IMR-90 (cell line): ENCODE measurements around the gene MED12L. TPM values are rescaled to one million over a fixed set of nuclear protein-coding genes. Genes with fewer than 3 reads are reported as not detected.

Source experiments
- ATAC-seq: fragments of 200-7000 bp; cut with Tn5 transposase; 2 replicates; pipeline ENCODE4 v1.9.1; 2020; ENCODE audit warnings: low read depth, mild to moderate bottlenecking, moderate library complexity
- BruUV-seq: library from RNA; stranded (reverse); fragments of 400-500 nt; replicated peaks from 2 replicates; lab custom pipeline; 2021; lab: Mats Ljungman, UMichigan
- CTCF ChIA-PET: fragments of 300-600 bp; formaldehyde crosslinking; extraction: SDS; loops from one replicate; lab custom pipeline; 2021; ENCODE audit warnings: antibody characterized with exemption; lab: Yijun Ruan, JAX
- POLR2A ChIA-PET: fragments of 300-600 bp; sonication (Branson Sonifier 250); formaldehyde crosslinking; loops from one replicate; lab custom pipeline; 2022; ENCODE audit warnings: antibody characterized with exemption; ENCODE audit not compliant: unreplicated experiment; lab: Charles Lee
- DNase-seq: peaks from one replicate; pipeline ENCODE4 v3.0.0; 2013
- H2AFZ ChIP-seq: replicated peaks from 2 replicates; pipeline ENCODE3; 2013; ENCODE audit warnings: low read length, mild to moderate bottlenecking; ENCODE audit not compliant: poor library complexity
- H2AK5ac ChIP-seq: 2 replicates; pipeline ENCODE4 v1.6.1; 2013; ENCODE audit warnings: low read depth, low read length, inconsistent platforms
- H2AK9ac ChIP-seq: replicated peaks from 2 replicates; pipeline ENCODE3; 2013; ENCODE audit warnings: mild to moderate bottlenecking, low read depth, low read length, moderate library complexity; ENCODE audit not compliant: poor library complexity
- H2BK120ac ChIP-seq: 2 replicates; pipeline ENCODE4 v1.6.1; 2013; ENCODE audit warnings: low read depth, low read length, inconsistent platforms
- H2BK15ac ChIP-seq: 3 replicates; pipeline ENCODE4 v1.6.1; 2013; ENCODE audit warnings: low read depth, low read length, inconsistent platforms
- H2BK20ac ChIP-seq: 2 replicates; pipeline ENCODE4 v1.6.1; 2013; ENCODE audit warnings: low read depth, mild to moderate bottlenecking, inconsistent platforms, low read length, moderate library complexity
- H2BK5ac ChIP-seq: 2 replicates; pipeline ENCODE4 v1.6.1; 2013; ENCODE audit warnings: mild to moderate bottlenecking, low read depth, low read length, inconsistent platforms; ENCODE audit not compliant: poor library complexity, severe bottlenecking
- H3K14ac ChIP-seq: replicated peaks from 2 replicates; pipeline ENCODE4 v1.6.1; 2013; ENCODE audit warnings: low read depth, low read length, inconsistent platforms
- H3K18ac ChIP-seq: 2 replicates; pipeline ENCODE4 v1.6.1; 2013; ENCODE audit warnings: low read depth, low read length, control low read depth
- H3K23ac ChIP-seq: 2 replicates; pipeline ENCODE4 v1.6.1; 2013; ENCODE audit warnings: low read depth, low read length, inconsistent platforms
- H3K27ac ChIP-seq: 2 replicates; pipeline ENCODE4 v1.5.1; 2013; ENCODE audit warnings: mild to moderate bottlenecking, control low read depth, low read length; ENCODE audit not compliant: insufficient read depth
- H3K27me3 ChIP-seq: 2 replicates; pipeline ENCODE4 v1.6.1; 2013; ENCODE audit warnings: low read length; ENCODE audit not compliant: control insufficient read depth, insufficient read depth
- H3K36me3 ChIP-seq: 2 replicates; pipeline ENCODE4 v1.6.1; 2013; ENCODE audit warnings: low read length, mixed read lengths; ENCODE audit not compliant: control insufficient read depth, insufficient read depth
- H3K4ac ChIP-seq: 2 replicates; pipeline ENCODE4 v1.6.1; 2013; ENCODE audit warnings: low read depth, low read length, inconsistent platforms
- H3K4me1 ChIP-seq: 2 replicates; pipeline ENCODE4 v1.6.1; 2013; ENCODE audit warnings: low read length, mixed read lengths; ENCODE audit not compliant: control insufficient read depth, insufficient read depth
- H3K4me2 ChIP-seq: 2 replicates; pipeline ENCODE4 v1.6.1; 2013; ENCODE audit warnings: low read depth, mild to moderate bottlenecking, control low read depth, low read length, moderate library complexity
- H3K4me3 ChIP-seq: 2 replicates; pipeline ENCODE4 v1.5.1; 2013; ENCODE audit warnings: low read depth, mild to moderate bottlenecking, control low read depth, low read length, moderate library complexity; ENCODE audit not compliant: insufficient read depth
- H3K56ac ChIP-seq: 2 replicates; pipeline ENCODE4 v1.6.1; 2013; ENCODE audit warnings: low read length, inconsistent platforms; ENCODE audit not compliant: insufficient read depth; ENCODE audit errors: extremely low read depth
- H3K79me1 ChIP-seq, 2 experiments: 2 replicates each; pipeline ENCODE4 v1.6.1; 2013; ENCODE audit warnings: low read length in 2 of 2, inconsistent platforms in 1 of 2, low read depth in 1 of 2
- H3K9ac ChIP-seq: 2 replicates; pipeline ENCODE4 v1.6.1; 2013; ENCODE audit warnings: low read depth, low read length, control low read depth
- H3K9me1 ChIP-seq: 2 replicates; pipeline ENCODE4 v1.6.1; 2013; ENCODE audit warnings: low read length, inconsistent platforms; ENCODE audit not compliant: insufficient read depth
- H3K9me3 ChIP-seq: 2 replicates; pipeline ENCODE4 v1.6.1; 2013; ENCODE audit warnings: low read length; ENCODE audit not compliant: control insufficient read depth, insufficient read depth
- H4K20me1 ChIP-seq: 2 replicates; pipeline ENCODE4 v1.6.1; 2013; ENCODE audit warnings: low read length, inconsistent platforms; ENCODE audit not compliant: insufficient read depth
- H4K5ac ChIP-seq: 2 replicates; pipeline ENCODE4 v1.6.1; 2013; ENCODE audit warnings: mild to moderate bottlenecking, low read depth, low read length, control low read depth
- H4K8ac ChIP-seq, 2 experiments: 2 replicates each; pipeline ENCODE4 v1.6.1; 2013; ENCODE audit warnings: low read depth in 2 of 2, low read length in 2 of 2, control low read depth in 1 of 2, inconsistent platforms in 1 of 2
- H4K91ac ChIP-seq: 2 replicates; pipeline ENCODE4 v1.6.1; 2013; ENCODE audit warnings: low read depth, low read length, inconsistent platforms; ENCODE audit not compliant: insufficient read depth
- BHLHE40 ChIP-seq: fragments of 150-350 bp; IDR thresholded peaks from 2 replicates; pipeline ENCODE4 v1.6.1; 2016; ENCODE audit warnings: mild to moderate bottlenecking, low read depth, low read length
- CEBPB ChIP-seq: IDR thresholded peaks from 2 replicates; pipeline ENCODE4 v1.6.1; 2012; ENCODE audit warnings: low read depth, low read length, improper control_type of control experiment
- CHD1 ChIP-seq: IDR thresholded peaks from 2 replicates; pipeline ENCODE4 v1.6.1; 2012; ENCODE audit warnings: low read depth, low read length, improper control_type of control experiment
- MAFK ChIP-seq: IDR thresholded peaks from 2 replicates; pipeline ENCODE4 v1.6.1; 2012; ENCODE audit warnings: low read depth, low read length, improper control_type of control experiment
- MAZ ChIP-seq: IDR thresholded peaks from 2 replicates; pipeline ENCODE4 v1.6.1; 2012; ENCODE audit warnings: low read depth, mild to moderate bottlenecking, low read length, improper control_type of control experiment, moderate library complexity, borderline replicate concordance
- NFE2L2 ChIP-seq: fragments of 150-350 bp; IDR thresholded peaks from 2 replicates; pipeline ENCODE4 v1.6.1; 2016; ENCODE audit warnings: low read depth, mild to moderate bottlenecking, low read length
- POLR2A ChIP-seq: IDR thresholded peaks from 2 replicates; pipeline ENCODE4 v1.6.1; 2012; ENCODE audit warnings: mild to moderate bottlenecking, low read depth, low read length
- RAD21 ChIP-seq: IDR thresholded peaks from 2 replicates; pipeline ENCODE4 v1.6.1; 2012; ENCODE audit warnings: low read length, improper control_type of control experiment
- RCOR1 ChIP-seq: IDR thresholded peaks from 2 replicates; pipeline ENCODE4 v1.6.1; 2012; ENCODE audit warnings: mild to moderate bottlenecking, low read length, improper control_type of control experiment; ENCODE audit not compliant: insufficient replicate concordance
- RFX5 ChIP-seq: IDR thresholded peaks from 2 replicates; pipeline ENCODE4 v1.8.0; 2012; ENCODE audit warnings: low read depth, mild to moderate bottlenecking, low read length, moderate library complexity
- SMC3 ChIP-seq: fragments of 150-350 bp; IDR thresholded peaks from 2 replicates; pipeline ENCODE4 v1.6.1; 2016; ENCODE audit warnings: low read depth, mild to moderate bottlenecking, antibody characterized with exemption, low read length, moderate library complexity
- WGBS, 2 experiments: methylation state at CpG; one replicate each; pipeline versions ENCODE4 v1.1.5 to v1.1.7; 2013; ENCODE audit warnings: missing lambda C conversion rate in 2 of 2; ENCODE audit not compliant: insufficient read length in 1 of 2; ENCODE audit errors: extremely low coverage in 2 of 2; 5-methylcytosine and 5-hydroxymethylcytosine counted together
- dilution Hi-C: fragments of 300-500 bp; cut with HindIII; formaldehyde crosslinking; loops from one replicate; pipeline ENCODE4 v1.14.3; 2018; ENCODE audit warnings: low sequenced_read_pairs; ENCODE audit not compliant: unreplicated experiment
- in situ Hi-C: fragments of 300-500 bp; cut with MboI; formaldehyde crosslinking; loops from 3 replicates; pipeline ENCODE4 v1.14.3; 2019; ENCODE audit warnings: low sequenced_read_pairs, inconsistent platforms, mixed read lengths
- intact Hi-C: fragments of 100-400 bp; cut with micrococcal nuclease; formaldehyde crosslinking; loops from 2 replicates; pipeline ENCODE4 v1.10.0; 2022
- polyA plus RNA-seq, 3 experiments: library from polyadenylated mRNA; depleted of rRNA; stranded (reverse); fragments of >200 nt; gene quantifications; 2 replicates each; pipeline ENCODE4 v1.2.3, GENCODE V29; 2012; ENCODE audit warnings: low replicate concordance in 1 of 3
- total RNA-seq: library from RNA; depleted of rRNA; stranded (reverse); fragments of >200 nt; gene quantifications from 2 replicates; pipeline ENCODE4 v1.2.3, GENCODE V29; 2012
- TF ChIP-seq, protein P1 (sequence below): fragments of 150-350 bp; IDR thresholded peaks from 2 replicates; pipeline ENCODE4 v1.6.1; 2016; ENCODE audit warnings: low read depth, mild to moderate bottlenecking, low read length, moderate library complexity, borderline replicate concordance
- TF ChIP-seq, protein P2 (sequence below): conservative IDR thresholded peaks from 2 replicates; pipeline ENCODE4 v1.5.1; 2012; ENCODE audit warnings: mild to moderate bottlenecking, low read depth, low read length, improper control_type of control experiment
- TF ChIP-seq, protein P3 (sequence below): fragments of 150-350 bp; IDR thresholded peaks from 2 replicates; pipeline ENCODE4 v1.6.1; 2017; ENCODE audit warnings: mild to moderate bottlenecking, antibody characterized with exemption, low read length, low read depth

MED12L gene
- total and polyA plus RNA-seq, 2 of the 4 experiments (the other 2 are of a cell fraction) = 0.05 to 0.18 TPM

DNA sequence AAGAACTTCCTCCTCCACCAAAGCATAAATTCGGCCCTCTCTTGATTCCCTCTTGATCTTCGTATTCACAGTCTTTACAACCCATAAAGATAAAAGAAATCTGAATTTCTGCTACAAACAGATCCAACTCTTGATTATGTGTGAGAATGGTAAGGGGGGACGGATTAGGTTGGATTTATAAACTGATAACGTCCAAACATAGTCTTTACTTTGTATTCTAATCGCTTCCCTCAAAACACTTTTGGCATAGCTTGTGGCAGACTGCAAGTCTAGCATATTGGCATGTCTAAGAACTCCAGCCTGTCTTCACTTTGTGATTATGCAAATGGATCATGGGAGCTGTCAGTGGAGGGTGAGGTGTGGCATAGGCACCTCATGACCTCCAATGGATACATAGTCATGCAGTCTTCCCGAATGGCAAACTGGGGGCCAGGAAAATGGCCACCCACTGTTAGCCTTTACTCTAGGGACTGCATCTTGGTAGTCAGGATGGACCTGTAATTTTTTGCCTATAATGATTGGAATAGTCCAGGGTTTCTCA, 141.9 kb downstream of the MED12L start:
- no TSS peak for BruUV-seq
- TF ChIP-seq, protein P1, sequence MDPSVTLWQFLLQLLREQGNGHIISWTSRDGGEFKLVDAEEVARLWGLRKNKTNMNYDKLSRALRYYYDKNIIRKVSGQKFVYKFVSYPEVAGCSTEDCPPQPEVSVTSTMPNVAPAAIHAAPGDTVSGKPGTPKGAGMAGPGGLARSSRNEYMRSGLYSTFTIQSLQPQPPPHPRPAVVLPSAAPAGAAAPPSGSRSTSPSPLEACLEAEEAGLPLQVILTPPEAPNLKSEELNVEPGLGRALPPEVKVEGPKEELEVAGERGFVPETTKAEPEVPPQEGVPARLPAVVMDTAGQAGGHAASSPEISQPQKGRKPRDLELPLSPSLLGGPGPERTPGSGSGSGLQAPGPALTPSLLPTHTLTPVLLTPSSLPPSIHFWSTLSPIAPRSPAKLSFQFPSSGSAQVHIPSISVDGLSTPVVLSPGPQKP = no peak
- TF ChIP-seq RAD21 = no peak
- TF ChIP-seq MAZ = no peak
- TF ChIP-seq RFX5 = no peak
- TF ChIP-seq, protein P2, sequence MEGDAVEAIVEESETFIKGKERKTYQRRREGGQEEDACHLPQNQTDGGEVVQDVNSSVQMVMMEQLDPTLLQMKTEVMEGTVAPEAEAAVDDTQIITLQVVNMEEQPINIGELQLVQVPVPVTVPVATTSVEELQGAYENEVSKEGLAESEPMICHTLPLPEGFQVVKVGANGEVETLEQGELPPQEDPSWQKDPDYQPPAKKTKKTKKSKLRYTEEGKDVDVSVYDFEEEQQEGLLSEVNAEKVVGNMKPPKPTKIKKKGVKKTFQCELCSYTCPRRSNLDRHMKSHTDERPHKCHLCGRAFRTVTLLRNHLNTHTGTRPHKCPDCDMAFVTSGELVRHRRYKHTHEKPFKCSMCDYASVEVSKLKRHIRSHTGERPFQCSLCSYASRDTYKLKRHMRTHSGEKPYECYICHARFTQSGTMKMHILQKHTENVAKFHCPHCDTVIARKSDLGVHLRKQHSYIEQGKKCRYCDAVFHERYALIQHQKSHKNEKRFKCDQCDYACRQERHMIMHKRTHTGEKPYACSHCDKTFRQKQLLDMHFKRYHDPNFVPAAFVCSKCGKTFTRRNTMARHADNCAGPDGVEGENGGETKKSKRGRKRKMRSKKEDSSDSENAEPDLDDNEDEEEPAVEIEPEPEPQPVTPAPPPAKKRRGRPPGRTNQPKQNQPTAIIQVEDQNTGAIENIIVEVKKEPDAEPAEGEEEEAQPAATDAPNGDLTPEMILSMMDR = no peak
- TF ChIP-seq RCOR1 = no peak
- TF ChIP-seq POLR2A = no peak
- no peak for TF ChIP-seq MAFK
- TF ChIP-seq NFE2L2 = no peak
- no peak for TF ChIP-seq SMC3
- TF ChIP-seq, protein P3, sequence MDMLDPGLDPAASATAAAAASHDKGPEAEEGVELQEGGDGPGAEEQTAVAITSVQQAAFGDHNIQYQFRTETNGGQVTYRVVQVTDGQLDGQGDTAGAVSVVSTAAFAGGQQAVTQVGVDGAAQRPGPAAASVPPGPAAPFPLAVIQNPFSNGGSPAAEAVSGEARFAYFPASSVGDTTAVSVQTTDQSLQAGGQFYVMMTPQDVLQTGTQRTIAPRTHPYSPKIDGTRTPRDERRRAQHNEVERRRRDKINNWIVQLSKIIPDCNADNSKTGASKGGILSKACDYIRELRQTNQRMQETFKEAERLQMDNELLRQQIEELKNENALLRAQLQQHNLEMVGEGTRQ = no peak
- no peak for TF ChIP-seq CHD1
- TF ChIP-seq BHLHE40 = no peak
- TF ChIP-seq CEBPB = no peak

More for the DNA sequence above, 141.9 kb downstream of the MED12L start:
- intact Hi-C loops = loop anchor here (1.0 to 5.0 kb wide), 5 partner anchors 56 to 690 kb away; no protein-coding TSS in a partner anchor
- H2AFZ ChIP-seq = peak overlapping the region; percentile 45
- peak overlapping the region; percentile 59 for H2BK5ac ChIP-seq
- in situ Hi-C loops = loop anchor here (5.0 to 10.0 kb wide), 3 partner anchors 50 to 207 kb away; partner anchors contain the start of gene P2RY14
- no peaks in the 10 kb centered on the region for H3K79me1 ChIP-seq
- H3K9ac ChIP-seq = peak overlapping the region; percentile 39; the same call in 1 of the 2 replicates
- DNase-seq (no peak), ATAC-seq (no peak)
- peaks cover 7% of the 10 kb centered on the region; the same call in 1 of the 2 replicates for H3K9me1 ChIP-seq
- peak overlapping the region; percentile 48; the same call in 1 of the 2 replicates for H3K14ac ChIP-seq
- peak overlapping the region; percentile 43; the same call in 2 of the 3 replicates for H2BK15ac ChIP-seq
- H3K56ac ChIP-seq = no peak overlapping the region
- H3K4ac ChIP-seq = peak overlapping the region; percentile 78
- peak overlapping the region; percentile 84 for H2AK5ac ChIP-seq
- dilution Hi-C loops = no loop called here
- H3K9me3 ChIP-seq = no peaks in the 10 kb centered on the region
- H4K91ac ChIP-seq = peak overlapping the region; percentile 91
- peak overlapping the region; percentile 75 for H2BK120ac ChIP-seq
- H4K20me1 ChIP-seq = no peaks in the 10 kb centered on the region
- peak overlapping the region; percentile 76; the same call in 1 of the 2 replicates for H3K18ac ChIP-seq
- no peaks in the 10 kb centered on the region for H3K36me3 ChIP-seq
- H4K8ac ChIP-seq = peak overlapping the region; percentile 55 to 67; a peak in 3 of 4 replicates
- H3K27ac ChIP-seq = peak overlapping the region; percentile 39
- H4K5ac ChIP-seq = peak overlapping the region; percentile 81
- H3K27me3 ChIP-seq = no peaks in the 10 kb centered on the region
- no peak overlapping the region for H2AK9ac ChIP-seq
- WGBS, 2 experiments = no CpG with 5 or more reads among the region's 6 CpGs
- peak overlapping the region; percentile 63 for H2BK20ac ChIP-seq
- H3K4me1 ChIP-seq = peaks cover 21% of the 10 kb centered on the region
- no peak overlapping the region for H3K4me3 ChIP-seq
- ChIA-PET POLR2A (interaction anchor here (0.6 kb wide), 1 partner anchor 464 kb away, joined by 9 read pairs; the partner anchor contains the start of gene SIAH2), CTCF (interaction anchor here (0.6 to 3.5 kb wide), 9 partner anchors 8 to 610 kb away, joined by 3 to 32 read pairs (median 6); partner anchors contain the start of gene P2RY14)
- H3K23ac ChIP-seq = peak overlapping the region; percentile 14; the same call in 1 of the 2 replicates
- peak overlapping the region; percentile 74 for H3K4me2 ChIP-seq
